Pulmonary artery endothelial cell (primary cell): ENCODE data around the gene GDPD5. TPM values are rescaled to one million over a fixed set of nuclear protein-coding genes. Genes with fewer than 3 reads are reported as not detected.

Experiments used
- DNase-seq: peaks from one replicate; pipeline ENCODE4 v3.0.0-alpha.2; 2011; ENCODE audit warnings: low read depth, low spot score
- total RNA-seq: library from RNA; depleted of rRNA; stranded (reverse); fragments of >200 nt; gene quantifications from 2 replicates; pipeline ENCODE4 v1.2.3, GENCODE V29; 2014

The GDPD5 gene
- total RNA-seq, 1 donor from 2014 or later, result 17.5 TPM

DNA sequence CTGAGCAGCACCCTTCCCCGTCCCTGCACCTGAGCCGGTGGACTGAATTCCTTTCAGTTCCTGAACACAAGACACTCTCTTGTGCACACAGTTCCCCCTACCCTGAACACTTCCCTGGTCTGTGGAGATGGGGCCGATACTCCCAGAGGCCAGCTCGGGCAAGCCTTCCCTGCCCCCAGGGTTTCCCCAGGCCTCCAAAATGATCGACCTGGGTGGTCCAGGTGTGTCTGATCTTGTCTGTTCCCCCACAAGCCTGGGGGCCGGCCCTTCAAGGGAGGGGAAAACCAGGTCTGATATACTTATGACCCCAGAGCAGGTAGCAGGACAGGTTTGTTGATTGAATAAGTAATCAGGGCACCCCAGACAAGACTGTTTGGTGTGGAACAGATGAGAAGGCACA is 52.1 kb downstream of the GDPD5 start:
- no peak for DNase-seq

DNA sequence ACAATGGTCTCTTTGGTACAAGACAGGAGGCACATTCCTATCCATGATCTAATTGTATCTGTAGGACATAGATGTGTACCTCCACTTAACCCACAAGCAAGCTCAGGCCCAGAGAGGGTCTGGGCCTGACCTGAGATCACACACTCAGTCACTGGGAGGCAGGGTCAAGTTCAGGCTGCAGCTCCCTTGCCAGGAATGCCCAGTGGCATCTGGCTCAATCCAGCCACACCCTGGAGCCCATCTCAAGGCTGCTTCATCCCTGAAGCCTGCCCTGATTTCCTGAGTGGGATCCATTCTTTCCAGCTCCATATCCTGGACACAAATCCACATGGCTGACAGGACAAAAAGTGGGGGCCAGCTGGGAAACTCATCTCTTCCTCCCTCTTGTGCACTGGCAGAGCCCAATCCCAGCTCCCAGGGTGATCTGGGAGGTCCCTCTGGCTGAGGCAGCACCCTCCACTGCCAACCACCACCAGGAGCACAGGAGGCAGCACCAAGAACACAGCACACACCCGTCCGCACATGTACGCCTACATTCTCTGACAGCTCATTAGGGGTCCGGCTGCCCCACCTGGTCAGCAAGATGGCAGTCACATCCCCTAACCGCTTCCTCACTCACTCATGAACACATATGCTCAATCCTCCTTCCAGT is 53.5 kb downstream of the GDPD5 start:
- no peak for DNase-seq

- no peak for DNase-seq
Observed at GRCh38 chr11:75471176-75471973, 54.4 kb downstream of the GDPD5 start.

GRCh38 chr11:75470476-75471080 is 55.2 kb downstream of the GDPD5 start:
- no peak for DNase-seq

DNA sequence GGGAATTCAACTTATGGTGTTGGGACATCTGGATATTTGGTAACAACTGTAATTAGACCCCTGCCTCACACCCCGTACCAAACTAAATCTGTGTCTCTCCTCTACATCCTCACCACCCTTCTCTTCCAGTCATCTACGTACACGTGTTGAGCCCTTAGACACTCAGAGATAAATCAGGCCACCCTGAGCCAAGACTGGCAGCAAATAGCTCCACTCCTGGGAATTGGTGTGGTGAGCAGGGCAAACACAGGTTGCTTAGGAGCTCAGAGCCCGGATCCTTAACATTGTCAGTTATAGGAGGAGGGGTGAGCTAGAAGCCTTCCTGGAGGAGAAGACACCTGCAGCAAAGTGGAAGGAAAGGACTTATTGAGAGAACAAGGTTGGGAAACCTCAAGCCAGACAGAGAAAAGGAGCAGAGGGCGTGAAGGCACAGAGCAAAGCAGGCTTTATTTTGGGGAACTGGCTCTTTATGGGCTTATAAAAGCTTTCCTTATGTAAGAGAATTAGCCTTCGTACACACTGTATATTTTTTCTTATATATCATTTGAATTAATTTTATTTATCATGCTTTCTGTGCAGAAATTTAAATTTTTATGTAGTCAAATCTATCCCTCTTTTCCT is 55.8 kb downstream of the GDPD5 start:
- no peak for DNase-seq

GRCh38 chr11:75468534-75469340 is 57.0 kb downstream of the GDPD5 start:
- DNase-seq, result peak; percentile 92

DNA sequence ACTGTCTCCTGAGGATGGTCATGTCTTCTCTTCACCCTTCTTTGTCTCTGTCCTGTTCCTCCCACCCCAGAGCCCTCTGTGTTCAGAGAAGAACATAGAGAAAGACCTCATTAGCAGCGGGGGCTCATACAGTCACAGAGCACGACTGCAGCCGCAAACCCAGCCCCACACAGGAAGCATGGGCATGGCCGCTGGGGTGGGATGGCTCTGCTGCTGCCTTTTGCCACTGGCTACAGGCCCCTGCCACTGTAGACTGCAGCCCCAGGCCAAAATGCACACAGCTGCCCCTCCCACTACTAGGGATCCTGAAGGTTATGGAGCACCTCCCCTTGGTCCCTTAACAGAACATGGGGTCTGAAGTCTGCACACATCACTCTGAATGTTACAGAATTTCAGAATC is 57.9 kb downstream of the GDPD5 start:
- DNase-seq, result no peak

- no peak for DNase-seq
Observed at GRCh38 chr11:75467311-75467710, 58.4 kb downstream of the GDPD5 start.

GRCh38 chr11:75465701-75466531 is 59.8 kb downstream of the GDPD5 start:
- peak; percentile 72 for DNase-seq

DNA sequence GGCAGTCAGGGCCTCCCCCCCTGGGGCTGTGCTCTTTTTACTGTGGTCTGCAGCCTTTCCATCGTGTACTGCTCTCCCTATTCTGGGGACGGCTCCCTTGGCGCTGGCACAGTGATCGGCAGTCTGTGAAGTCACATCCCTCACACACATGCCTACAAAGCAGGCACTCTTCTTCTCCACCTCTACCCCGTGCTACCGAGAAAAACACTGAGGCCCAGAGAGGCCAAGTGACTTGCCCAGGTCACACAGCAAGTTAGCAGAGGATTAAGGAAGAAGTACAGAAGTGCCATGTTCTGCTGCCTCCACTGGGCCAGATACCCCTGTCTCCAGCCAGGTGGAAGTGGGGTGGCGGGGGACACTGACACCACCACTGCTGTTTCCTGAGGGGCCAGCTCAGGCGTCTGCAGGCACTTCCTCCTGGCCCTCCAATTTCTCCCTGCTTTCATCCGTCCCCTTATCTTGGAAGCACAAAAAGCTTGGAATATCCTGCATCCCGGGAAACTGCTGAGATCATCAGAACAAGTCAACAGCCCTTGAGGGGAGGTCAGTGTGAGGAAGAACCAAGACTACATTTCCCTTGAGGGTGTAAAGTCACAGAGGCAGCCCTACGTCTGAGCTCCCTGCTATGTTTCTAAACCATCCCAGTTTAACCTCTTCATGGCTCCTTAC is 62.5 kb downstream of the GDPD5 start:
- DNase-seq, result peak; percentile 75

DNA sequence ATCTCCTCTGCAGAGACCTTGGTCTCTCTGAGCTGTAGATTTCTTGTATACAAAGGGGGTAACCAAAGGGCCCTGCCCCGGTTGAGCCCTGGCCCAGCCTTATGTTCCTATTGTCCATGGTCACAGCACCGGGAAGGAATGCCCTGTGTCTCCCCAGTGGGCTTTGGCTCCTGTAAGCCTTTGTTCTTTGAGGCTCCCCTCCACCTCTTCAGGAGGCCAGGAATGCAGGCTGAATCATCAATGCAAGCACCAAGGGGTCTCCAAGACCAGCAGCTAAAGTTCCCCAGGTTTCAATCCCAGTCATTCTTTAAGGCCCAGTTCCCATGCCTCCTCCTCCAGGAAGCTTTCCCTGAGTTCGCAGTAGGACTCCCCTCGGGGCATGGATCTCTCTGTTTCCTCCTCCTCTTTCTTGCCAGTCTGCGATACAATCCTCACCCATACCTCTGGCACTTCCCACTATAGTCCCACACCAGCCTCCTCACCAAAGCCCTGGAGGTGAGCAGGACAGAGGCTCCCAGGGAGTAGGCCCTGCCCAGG is 63.6 kb downstream of the GDPD5 start:
- DNase-seq, result no peak

- DNase-seq, result no peak
Observed at GRCh38 chr11:75461151-75461550, 64.6 kb downstream of the GDPD5 start.

GRCh38 chr11:75456596-75457183 is 69.1 kb downstream of the GDPD5 start:
- DNase-seq, result no peak

DNA sequence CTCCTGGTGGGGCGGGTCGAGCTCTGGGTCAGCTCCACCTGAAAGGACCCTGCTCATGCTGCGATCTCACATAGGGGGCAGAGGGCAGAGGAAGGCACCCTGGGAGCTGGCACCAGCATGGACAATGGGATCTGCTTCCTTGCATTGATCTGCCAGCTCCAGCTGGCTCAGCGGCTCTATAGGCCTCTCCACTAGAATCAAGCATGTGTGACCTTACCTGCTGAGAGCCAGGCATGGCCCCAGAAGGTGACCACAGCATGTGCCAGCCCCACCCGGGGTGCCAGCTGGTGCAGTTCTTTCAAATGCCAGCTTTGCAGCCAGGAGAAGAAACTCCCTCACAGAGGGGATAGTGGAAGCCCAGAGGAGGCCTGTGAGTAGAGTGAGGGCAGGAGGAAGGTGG is 70.8 kb downstream of the GDPD5 start:
- no peak for DNase-seq

DNA sequence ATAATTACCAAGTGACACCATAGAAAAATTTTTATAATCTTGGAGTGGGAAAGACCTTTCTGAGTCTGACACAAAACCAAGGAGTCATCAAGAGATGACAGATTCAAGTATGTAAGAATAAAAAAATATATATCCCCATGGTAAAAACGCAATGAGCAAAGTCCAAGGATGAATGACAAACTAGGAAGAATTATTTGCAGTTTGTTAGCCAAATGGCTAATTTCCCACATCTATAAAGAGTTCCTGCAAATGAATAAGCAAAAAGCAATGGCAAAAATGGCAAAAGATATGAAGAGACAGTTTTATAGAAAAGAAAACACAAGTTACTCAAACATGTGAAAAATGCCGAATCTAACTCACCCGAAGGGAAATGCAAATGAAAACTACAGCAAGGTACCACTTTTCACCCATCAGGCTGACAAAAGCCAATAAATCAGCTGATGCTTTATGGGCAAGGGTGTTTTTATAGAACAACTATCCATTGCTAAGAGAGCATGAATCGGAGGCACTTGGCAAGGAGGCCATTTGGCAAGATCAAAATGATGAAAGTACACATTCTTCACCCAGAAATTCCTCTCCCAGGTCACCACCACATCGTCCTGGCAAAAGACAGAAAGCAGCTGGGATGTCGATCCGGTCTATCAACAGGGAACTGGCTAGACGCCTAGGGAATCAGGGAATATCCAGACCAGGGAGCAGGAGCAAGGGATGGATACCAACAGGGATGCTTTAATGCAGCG is 71.7 kb downstream of the GDPD5 start:
- no peak for DNase-seq

- DNase-seq, result no peak
Observed at GRCh38 chr11:75450826-75451821, 74.6 kb downstream of the GDPD5 start.

- DNase-seq, result no peak
Observed at GRCh38 chr11:75450236-75450635, 75.5 kb downstream of the GDPD5 start.
